GM10266 (cell line): ENCODE measurements around the gene SSC5D.

ENCODE experiments used
- DNase-seq: peaks from one replicate; pipeline ENCODE4 v3.0.0; 2012; ENCODE audit errors: extremely low spot score
- CTCF ChIP-seq: IDR thresholded peaks from 2 replicates; pipeline ENCODE4 v1.5.1; 2012; ENCODE audit warnings: mild to moderate bottlenecking, low read depth; ENCODE audit not compliant: control insufficient read depth, insufficient read depth; ENCODE audit errors: missing control alignments

SSC5D gene

GRCh38 chr19:55539090-55539984 is 51.1 kb downstream of the SSC5D start:
- no peak for TF ChIP-seq CTCF
- DNase-seq, result no peak

- no peak for DNase-seq
- no peak for TF ChIP-seq CTCF
Measured at GRCh38 chr19:55540619-55541018, 52.4 kb downstream of the SSC5D start.

- no peak for DNase-seq
- no peak for TF ChIP-seq CTCF
Measured at GRCh38 chr19:55541091-55541490, 52.9 kb downstream of the SSC5D start.

GRCh38 chr19:55542292-55542855 is 54.1 kb downstream of the SSC5D start:
- DNase-seq, result no peak

GRCh38 chr19:55543567-55543966 is 55.3 kb downstream of the SSC5D start:
- no peak for TF ChIP-seq CTCF
- no peak for DNase-seq

More at GRCh38 chr19:55542292-55542855, 54.1 kb downstream of the SSC5D start:
- no peak for TF ChIP-seq CTCF

GRCh38 chr19:55544014-55544413 is 55.8 kb downstream of the SSC5D start:
- no peak for DNase-seq

More at GRCh38 chr19:55544014-55544413, 55.8 kb downstream of the SSC5D start:
- TF ChIP-seq CTCF, result no peak
